Activated CD4-positive, CD25-positive, alpha-beta regulatory T cell (primary cell): ENCODE data around the gene CHAF1B.
A peak's percentile ranks its signal among the peaks of the same experiment; 100 is the strongest.
"Not testable (repeated sequence)": the region's sequence is repeated elsewhere in the genome, so short reads cannot be mapped to it uniquely, and the experiment has no call there.

ENCODE experiments used
- DNase-seq, 4 experiments: peaks; one replicate each; lab custom pipeline; 2025; lab: John Stamatoyannopoulos, UW

The CHAF1B gene

GRCh38 chr21:36385233-36386030 lies at the start of gene CHAF1B:
CHAF1B (plus strand) TSS chr21:36385392; CDS start chr21:36386137, 745 bp downstream.
- DNase-seq = peak; percentile 63 to 78 (median 64)

GRCh38 chr21:36337099-36337509 lies 48.1 kb upstream of the CHAF1B start:
- DNase-seq = no peak

DNA sequence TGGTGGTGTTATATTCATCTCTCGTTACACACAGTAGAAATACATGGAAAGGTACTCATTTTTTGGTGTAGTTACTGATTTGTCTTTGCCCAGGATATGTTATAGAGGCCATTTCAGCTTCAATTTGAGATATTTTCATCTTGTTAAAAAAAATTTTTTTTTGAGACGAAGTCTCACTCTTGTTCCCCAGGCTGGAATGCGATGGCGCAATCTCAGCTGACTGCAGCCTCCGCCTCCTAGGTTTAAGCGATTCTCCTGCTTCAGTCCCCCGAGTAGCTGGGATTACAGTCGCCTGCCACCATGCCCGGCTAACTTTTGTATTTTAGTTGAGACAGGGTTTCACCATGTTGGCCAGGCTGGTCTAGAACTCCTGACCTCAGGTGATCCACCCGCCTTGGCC lies 46.2 kb upstream of the CHAF1B start:
- no peak for DNase-seq

DNA sequence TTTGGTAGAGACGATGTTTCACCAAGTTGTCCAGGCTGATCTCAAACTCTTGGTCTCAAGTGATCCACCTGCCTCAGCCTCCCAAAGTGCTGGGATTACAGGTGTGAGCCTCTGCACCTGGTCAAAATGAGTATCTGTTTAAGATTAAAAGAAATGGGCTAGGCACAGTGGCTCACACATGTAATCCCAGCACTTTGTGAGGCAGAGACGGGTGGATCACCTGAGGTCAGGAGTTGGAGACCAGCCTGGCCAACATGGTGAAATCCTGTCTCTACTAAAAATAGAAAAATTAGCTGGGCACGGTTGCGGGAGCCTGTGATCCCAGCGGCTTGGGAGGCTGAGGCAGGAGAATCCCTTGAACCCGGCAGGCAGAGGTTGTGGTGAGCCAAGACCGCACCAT lies 42.6 kb upstream of the CHAF1B start:
- not testable (repeated sequence) for DNase-seq

GRCh38 chr21:36344931-36345330 lies 40.3 kb upstream of the CHAF1B start:
- DNase-seq = no peak

GRCh38 chr21:36347278-36347961 lies 37.8 kb upstream of the CHAF1B start:
- DNase-seq = no peak

DNA sequence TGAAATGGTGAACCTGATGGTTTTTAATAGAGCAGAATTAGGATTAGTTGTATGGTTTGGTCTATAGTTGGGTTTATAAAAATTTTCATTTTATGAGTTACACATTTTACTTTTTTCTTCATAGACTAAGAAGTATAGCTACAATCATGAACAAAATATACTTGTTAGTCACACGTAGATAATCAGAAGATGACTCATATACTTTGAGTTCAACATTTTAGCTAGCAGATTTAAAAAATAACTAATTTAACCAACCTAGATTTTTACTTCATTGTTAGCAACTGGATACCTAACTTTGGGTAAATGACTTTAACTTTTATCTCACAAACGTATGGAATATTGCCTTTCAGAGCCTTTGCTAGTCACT lies 37.2 kb upstream of the CHAF1B start:
- DNase-seq = no peak

DNA sequence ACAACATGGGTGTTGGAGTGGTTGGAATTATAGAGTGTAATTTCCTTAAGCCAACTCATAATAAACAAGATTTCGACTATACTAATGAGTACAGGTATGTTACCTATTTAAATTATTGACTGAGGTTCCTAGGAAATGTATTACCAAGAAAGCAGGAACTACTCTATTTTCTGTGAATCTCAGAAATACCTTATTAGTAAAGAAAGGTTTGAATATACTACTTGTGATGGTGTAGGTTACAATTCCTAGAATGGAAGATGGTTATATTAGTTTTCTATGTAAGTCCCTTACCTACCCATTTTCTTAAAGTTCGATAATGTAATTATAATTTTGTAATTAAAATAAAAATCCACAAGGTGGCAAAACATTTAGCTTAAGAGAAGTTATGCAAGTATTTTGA lies 35.9 kb upstream of the CHAF1B start:
- DNase-seq = no peak

DNA sequence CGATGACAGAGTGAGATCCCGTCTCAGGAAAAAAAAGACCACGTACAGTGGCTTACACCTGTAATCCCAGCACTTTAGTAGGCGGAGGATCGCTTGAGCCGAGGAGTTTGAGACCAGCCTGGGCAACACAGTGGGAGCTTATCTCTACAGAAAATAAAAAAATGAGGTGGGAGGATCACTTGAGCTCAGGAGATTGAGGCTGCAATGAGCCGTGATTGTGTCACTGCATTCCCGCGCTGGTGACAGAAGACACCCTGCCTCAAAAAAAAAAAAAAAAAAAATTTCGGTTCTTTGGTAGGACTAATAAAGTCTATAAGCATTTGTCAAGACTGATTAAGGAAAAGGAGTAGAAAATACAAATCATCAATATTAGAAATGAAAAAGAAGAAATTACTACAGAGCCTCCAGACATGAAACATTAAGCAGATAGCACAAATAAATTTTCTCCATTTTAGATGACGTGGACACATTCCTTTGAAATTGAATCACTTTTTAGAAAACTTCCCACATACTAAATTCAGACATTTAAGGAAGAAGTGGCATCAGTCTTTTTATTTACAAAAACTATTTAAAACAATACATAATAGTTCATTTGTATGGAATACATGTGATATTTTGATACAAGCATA lies 34.8 kb upstream of the CHAF1B start:
- no peak for DNase-seq

DNA sequence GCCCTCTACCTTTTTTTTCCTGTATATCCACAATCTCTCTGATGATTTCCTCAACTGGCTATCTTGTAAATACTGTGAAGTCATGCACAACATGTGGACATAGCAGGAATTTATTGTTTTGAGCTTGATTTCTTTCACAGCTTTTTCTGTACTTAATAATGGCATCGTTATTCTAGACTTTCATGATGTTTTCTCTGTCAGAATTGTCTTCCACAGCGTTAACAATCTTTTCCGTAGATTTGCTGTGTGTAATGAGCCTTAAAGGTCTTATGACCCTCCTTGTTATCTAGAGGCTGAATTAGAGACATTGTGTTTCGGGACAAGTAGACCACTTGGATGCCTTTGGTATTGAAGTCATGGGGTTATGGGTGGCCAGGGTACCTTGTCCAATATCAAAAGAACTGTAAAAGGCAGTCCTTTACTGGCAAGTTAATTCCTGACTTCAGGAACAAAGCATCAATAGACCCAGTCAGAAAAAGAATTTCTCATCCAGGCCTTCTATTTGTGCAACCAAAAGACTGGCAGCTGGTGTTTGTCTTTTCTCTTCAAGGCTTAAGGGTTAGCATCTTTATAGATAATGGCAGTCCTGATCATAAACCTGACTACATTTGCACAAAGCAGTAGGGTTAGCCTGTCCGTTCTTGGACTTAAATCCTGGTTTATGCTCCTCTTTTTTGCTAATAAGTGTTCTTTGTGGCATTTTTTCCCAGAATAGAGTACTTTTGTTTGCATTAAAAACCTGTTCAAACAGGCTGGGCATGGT lies 30.1 kb upstream of the CHAF1B start:
- DNase-seq = no peak

- DNase-seq = no peak
These were observed 29.3 kb upstream of the CHAF1B start for GRCh38 chr21:36355868-36356267.

DNA sequence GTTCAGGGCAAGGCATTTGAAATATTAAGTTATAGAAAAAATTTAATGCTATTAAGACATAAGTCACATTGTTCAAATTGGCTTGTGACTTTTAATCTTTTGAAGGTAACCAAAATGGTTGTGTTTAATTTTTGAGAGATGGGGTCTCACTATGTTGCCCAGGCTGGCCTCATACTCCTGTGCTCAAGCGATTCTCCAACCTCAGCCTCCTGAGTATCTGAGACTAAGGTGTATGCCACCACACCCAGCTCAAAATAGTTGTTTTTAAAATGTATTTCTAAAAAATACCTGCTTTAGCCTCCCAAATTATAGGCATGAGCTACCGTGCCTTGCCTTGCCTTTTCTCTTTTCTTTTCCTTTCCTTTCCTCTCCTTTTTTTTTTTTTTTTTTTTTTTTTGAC lies 26.0 kb upstream of the CHAF1B start:
- no peak for DNase-seq

- no peak for DNase-seq
These were observed 16.0 kb upstream of the CHAF1B start for GRCh38 chr21:36369064-36369685.

DNA sequence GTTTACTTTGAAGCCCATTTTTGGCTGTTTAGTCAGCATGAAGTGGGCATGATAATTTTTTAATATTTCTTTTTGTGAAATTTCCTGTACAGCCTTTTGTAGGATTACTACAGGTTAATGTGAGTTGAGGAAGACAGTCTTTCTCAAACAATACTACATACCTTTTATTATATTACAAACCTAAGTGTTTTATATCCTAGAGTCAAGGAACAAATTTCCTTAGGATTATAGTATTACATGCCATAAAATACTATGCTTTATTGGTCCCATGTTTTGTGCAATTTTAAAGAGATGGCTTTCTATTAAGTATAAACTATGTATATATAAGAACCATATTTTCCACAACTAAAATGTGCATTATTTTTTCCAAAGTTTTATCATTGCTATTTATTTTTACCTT lies 9.2 kb upstream of the CHAF1B start:
- no peak for DNase-seq

DNA sequence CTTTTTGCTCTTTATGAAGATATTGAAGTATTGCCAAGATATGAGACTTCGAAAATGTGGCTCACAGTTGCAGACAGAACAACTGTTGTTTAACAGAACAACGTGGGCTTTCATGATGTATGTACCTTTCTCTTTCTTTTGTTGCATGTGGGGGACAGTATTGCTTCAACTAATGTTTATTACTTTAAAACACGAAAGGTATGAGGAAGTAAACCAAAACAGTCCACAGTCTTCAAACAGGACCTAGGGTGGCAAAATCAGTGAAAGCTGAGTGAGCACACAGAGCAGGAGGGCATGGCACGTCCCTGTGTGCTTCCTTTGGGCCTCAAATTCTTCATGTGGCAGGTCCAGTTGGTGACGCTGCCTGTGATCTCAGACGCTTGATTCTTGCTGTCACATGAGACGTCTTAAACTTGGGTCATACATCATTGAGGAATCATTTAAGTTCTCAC lies 7.8 kb upstream of the CHAF1B start:
- DNase-seq = no peak

- no peak for DNase-seq
These were observed 5.9 kb upstream of the CHAF1B start for GRCh38 chr21:36379251-36379650.

DNA sequence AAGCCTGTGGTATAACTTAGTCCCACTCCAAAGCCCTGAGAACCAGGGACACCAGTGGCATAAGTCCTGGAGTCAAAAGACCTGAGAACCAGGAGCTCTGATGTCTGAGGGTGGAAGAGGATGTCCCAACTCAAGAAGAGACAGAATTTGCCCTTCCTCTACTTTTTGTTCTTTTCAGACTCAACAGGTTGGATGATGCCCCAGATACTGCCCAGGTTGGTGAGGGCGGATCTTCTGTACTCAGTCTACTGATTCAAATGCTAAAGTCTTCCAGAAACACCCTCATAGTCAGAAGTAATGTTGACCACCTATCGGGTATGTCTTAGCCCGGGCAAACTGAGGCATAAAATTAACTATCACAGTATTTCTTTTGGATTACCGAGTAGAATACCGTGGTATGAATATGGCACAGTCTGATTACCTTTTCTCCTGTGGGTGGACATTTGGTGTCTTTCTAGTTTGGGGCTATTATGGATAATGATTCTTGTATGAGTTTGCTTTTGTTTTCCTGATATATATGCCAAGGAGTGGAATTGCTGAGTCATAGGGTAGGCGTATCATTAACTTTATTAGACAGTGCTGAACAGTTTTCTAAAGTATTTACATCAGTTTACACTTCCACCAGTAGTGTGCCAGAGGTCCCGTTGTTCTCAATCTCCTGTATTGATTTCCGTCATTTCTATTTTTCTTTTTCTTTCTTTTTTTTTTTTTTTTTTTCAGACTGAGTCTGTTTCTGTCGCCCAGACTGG lies 3.2 kb upstream of the CHAF1B start:
- no peak for DNase-seq

DNA sequence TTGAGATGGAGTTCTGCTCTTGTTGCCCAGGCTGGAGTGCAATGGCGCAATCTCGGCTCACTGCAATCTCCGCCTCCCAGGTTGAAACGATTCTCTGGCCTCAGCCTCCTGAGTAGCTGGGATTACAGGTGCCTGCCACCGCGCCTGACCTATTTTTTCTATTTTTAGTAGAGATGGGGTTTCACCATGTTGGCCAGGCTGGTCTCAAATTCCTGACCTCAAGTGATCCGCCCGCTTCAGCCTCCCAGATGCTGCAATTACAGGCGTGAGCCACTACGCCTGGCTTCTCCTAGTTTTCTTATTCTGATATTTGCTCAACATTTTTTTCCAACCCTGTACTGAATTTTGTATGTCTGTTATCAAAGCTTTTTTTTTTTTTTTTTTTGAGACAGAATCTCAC lies 2.5 kb upstream of the CHAF1B start:
- DNase-seq = not testable (repeated sequence)

DNA sequence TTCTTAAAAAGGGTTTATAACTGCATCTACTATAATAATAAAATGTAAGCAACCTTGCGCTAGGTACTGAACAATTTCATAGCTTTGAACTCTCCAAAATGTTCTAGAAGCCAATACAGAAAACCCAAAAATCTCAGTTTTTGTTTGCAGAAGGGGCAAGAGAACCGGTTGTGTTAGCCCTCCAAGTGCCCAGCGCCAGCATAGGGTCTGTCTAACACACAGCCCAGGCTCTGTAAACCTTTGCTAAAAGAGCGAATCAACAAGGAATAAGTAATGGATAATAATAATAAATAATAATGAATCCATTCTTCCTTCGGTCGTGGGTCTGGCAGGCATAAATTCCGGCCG lies 333 bp upstream of the CHAF1B start:
- no peak for DNase-seq

DNA sequence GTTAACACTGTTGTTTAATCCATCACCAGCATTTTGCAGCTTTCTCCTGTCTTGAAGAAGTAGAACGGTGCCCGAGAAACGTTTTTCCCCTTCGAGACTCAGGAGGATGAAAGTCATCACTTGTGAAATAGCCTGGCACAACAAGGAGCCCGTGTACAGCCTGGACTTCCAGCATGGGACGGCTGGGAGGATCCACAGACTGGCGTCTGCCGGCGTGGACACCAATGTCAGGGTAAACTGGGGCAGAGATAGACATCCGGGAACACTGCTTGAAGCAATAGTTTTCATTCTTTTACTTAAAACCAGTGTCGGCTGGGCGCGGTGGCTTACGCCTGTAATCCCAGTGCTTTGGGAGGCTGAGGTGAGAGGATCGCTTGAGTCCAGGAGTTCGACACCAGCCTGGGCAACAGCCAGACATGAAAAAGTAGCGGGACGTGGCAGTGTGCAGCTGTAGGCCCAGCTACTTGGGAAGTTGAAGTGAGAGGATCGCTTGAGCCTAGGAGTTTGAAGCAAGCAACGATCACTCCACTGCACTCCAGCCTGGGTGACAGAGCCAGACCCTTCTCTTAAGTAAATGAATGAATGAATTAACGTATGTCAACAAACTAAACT lies 945 bp downstream of the CHAF1B start:
- no peak for DNase-seq

DNA sequence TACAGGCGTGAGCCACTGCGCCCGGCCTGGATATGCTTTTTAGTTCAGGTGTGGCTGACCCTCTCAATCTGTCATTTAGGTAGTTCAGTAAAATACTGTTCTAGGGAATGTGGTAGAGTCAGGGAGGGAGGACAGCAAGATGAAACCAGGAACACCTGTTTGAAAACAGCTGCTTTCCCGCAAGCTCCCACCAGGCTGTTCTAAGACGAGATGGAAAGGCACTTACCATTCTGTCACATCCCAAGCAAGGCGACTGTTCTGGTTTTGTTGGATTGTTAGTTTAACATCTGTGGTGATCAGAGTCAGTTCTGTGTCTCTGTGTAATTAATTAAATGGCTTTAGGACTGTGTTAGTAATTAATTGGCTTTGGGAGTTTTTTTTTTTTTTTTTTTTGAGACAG lies 2.9 kb downstream of the CHAF1B start:
- DNase-seq = no peak
